Measurements from ENCODE around the gene ANXA2. TPM values are rescaled to one million over a fixed set of nuclear protein-coding genes. Genes with fewer than 3 reads are reported as not detected.
A peak's percentile ranks its signal among the peaks of the same experiment; 100 is the strongest.
"Not testable (repeated sequence)": the region's sequence is repeated elsewhere in the genome, so short reads cannot be mapped to it uniquely, and the experiment has no call there.

The ANXA2 gene
- total RNA-seq, 1 donor from 2014 or later: 3,547 TPM

GRCh38 chr15:60408463-60408981 is 10.7 kb upstream of the ANXA2 start:
- DNase-seq: peak; percentile 78

- peak; percentile 50 for DNase-seq
Measured at GRCh38 chr15:60407415-60407805, 9.6 kb upstream of the ANXA2 start.

GRCh38 chr15:60406513-60407414 is 9.0 kb upstream of the ANXA2 start:
- DNase-seq: no peak

GRCh38 chr15:60405399-60405798 is 7.6 kb upstream of the ANXA2 start:
- DNase-seq: no peak

- not testable (repeated sequence) for DNase-seq
Measured at GRCh38 chr15:60404351-60404750, 6.6 kb upstream of the ANXA2 start.

- no peak for DNase-seq
Measured at GRCh38 chr15:60400944-60401343, 3.2 kb upstream of the ANXA2 start.

GRCh38 chr15:60399931-60400330 is 2.1 kb upstream of the ANXA2 start:
- peak; percentile 34 for DNase-seq

GRCh38 chr15:60399246-60399915 is 1.6 kb upstream of the ANXA2 start:
- no peak for DNase-seq

- peak; percentile 69 for DNase-seq
Measured at GRCh38 chr15:60396958-60397771, 621 bp downstream of the ANXA2 start.

GRCh38 chr15:60396560-60396957 is 1.2 kb downstream of the ANXA2 start:
- peak; percentile 39 for DNase-seq

GRCh38 chr15:60396100-60396499 is 1.7 kb downstream of the ANXA2 start:
- DNase-seq: peak; percentile 53

- DNase-seq: peak; percentile 43
Measured at GRCh38 chr15:60395276-60396011, 2.3 kb downstream of the ANXA2 start.

GRCh38 chr15:60394689-60395097 is 3.1 kb downstream of the ANXA2 start:
- peak; percentile 48 for DNase-seq

GRCh38 chr15:60392986-60393790 is 4.6 kb downstream of the ANXA2 start:
- DNase-seq: peak; percentile 92

GRCh38 chr15:60392601-60392985 is 5.2 kb downstream of the ANXA2 start:
- DNase-seq: peak; percentile 77

- no peak for DNase-seq
Measured at GRCh38 chr15:60391722-60392315, 6.0 kb downstream of the ANXA2 start.

- peak; percentile 89 for DNase-seq
Measured at GRCh38 chr15:60390871-60391501, 6.8 kb downstream of the ANXA2 start.

- DNase-seq: no peak
Measured at GRCh38 chr15:60390231-60390630, 7.6 kb downstream of the ANXA2 start.

GRCh38 chr15:60389261-60390077 is 8.3 kb downstream of the ANXA2 start:
- DNase-seq: no peak

All from dermis blood vessel endothelial cell (primary cell).